Stimulated activated CD8-positive, alpha-beta memory T cell treated with anti-CD3 and anti-CD28 coated beads, Interleukin-15, amount 100 ng/mL, for 24 hours (primary cell): ENCODE data around the gene GATAD1.
"Not testable (repeated sequence)": the region's sequence is repeated elsewhere in the genome, so short reads cannot be mapped to it uniquely, and the experiment has no call there.

Source experiments
- DNase-seq: peaks from one replicate; pipeline ENCODE4 v3.0.0-alpha.2; 2020; ENCODE audit warnings: low read depth

The GATAD1 gene

DNA sequence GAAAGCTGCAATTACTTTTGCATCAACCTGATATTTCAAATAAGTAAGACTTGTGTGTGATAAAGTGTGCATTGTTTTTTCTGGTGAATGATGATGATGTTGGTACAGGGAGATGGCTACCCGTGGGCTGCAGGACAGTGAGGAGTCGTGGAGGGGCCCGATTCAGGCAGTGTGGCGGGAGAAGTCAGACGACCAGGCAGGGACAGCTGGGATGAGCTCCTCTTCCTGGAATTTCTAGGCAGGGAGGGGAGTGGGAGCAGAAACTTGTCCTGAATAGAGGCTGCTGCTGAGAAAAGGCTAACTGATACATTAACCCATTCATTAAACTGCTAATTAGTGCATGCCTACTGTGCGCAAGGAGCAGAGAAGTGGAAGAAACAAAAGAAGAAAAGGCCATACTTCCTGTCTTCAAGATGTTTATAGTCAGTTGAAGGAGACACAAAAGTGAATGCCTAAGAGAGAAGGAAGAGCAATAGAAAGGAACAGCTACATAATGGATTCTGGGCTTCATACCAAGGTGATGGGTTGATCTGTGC lies 9.3 kb upstream of the GATAD1 start:
- DNase-seq: no peak

DNA sequence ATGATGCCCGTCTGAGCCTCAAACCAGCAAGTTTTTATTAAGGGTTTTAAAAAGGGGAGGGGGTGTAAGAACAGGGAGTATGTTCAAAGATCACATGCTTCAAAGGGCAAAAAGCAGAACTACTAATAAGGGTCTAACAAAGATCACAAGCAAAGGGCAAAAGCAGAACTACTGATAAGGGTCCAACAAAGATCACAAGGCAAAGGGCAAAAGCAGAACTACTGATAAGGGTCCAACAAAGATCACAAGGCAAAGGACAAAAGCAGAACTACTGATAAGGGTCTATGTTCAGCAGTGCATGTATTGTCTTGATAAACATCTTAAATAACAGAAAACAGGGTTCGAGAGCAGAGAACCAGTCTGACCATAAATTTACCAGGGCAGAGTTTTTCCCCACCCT lies 4.6 kb upstream of the GATAD1 start:
- not testable (repeated sequence) for DNase-seq

DNA sequence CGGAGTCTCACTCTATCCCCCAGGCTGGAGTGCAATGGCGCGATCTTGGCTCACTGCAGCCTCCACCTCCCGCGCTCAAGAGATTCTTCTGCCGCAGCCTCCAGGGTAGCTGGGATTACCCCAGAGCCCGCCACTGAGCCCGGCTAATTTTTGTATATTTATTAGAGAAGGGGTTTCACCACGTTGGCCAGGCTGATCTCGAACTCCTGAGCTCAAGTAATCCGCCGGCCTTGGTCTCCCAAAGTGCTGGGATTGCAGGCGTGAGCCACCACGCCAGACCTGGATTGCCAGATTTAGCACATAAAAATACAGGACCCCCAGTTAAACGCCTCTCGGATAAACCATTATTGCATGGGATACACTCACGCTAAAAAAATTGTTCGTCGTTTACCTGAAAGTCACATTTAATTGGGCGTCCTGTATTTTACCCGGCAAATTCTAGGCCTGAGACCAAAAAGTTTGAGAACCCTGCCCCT lies 375 bp upstream of the GATAD1 start:
- no peak for DNase-seq

DNA sequence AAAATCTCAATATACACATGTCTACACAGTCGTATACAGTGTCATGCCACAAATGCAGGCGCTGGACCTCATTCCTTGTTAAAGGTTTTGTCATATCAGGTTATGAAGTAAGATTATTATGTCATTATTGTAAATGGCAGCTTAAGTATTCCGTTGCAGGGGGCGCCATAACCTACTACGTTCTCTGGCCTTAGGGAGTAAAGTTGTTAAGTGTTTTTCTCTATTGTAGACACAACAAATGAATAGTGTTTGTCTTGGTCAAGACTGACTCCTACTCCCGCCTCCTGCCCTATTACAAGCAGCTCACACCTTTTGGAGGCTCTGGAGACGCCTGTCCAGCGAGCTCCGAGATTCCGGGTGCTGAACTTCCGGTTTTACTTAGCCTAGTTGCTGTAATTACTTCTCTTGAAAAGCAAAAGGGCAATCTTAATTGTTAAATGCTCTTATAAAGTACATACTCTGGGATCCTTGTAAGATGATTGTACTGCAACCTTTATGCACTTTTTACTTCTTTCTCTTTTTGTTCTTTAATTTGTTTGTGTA lies 994 bp downstream of the GATAD1 start:
- peak; percentile 2 for DNase-seq

DNA sequence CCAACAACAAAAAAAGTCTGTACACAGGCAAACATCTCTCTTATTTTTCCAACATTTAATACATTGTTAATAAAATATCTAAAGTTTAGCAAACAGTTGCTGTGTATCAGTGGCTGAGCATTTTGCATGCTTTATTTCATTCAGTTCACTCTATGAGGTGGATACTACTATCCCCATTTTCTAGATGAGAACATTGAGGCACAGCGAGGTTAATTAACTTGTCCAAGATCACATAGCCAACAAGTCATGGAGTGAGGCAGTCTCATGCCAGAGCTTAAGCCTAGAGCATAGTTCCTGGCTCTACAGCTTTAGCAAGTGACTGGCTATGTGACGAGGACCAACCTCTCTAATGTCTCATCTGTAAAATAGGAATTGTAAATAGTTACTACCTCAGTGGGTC lies 4.4 kb downstream of the GATAD1 start:
- DNase-seq: no peak

DNA sequence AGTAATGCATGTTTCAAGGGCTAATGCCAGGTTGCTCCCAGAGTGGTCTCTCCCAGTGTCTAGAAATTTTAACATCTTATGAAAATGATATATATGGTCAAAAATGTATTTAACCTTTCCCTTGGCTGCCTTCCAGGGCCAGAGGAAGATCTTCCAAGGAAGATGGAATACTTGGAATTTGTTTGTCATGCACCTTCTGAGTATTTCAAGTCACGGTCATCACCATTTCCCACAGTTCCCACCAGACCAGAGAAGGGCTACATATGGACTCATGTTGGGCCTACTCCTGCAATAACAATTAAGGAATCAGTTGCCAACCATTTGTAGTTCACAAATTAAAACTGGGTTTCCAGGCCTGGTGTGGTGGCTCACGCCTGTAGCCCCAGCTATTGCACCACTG lies 9.0 kb downstream of the GATAD1 start:
- DNase-seq: no peak

DNA sequence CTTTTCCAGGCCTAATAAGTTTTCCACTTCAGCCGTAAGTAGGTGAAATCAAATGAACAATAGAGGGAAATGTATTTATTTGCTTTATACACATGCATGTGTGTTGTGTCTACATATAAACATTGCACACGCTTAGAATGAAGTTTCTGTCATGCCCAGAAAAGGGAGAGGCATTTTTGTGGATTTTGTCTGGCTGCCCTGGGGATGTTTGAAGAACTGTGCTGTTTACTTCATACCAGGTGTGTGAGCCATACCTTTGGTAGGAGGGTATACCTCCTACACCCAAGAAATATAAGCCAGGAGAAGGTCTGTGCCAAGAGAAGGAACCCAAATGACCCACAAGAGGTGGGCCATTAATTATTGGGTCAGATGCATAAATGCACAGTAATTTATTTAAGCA lies 12.8 kb downstream of the GATAD1 start:
- DNase-seq: no peak

DNA sequence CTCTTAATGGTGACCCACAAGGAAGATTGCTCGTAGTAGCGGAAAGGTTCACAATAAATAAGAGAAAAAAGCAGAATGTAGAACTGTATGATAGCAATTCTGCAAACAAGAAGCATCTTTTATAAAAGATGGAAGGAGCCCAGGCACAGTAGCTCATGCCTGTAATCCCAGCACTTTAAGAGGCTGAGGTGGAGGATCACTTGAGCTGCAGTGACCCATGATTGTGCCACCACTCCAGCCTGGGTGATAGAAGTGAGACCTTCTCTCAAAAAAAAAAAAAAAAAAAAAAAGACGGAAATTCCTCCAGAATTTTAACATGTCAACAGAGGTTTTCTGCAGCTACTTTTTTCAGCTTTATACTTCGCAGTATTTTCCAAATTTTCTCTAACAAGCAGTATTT lies 13.2 kb downstream of the GATAD1 start:
- DNase-seq: no peak

DNA sequence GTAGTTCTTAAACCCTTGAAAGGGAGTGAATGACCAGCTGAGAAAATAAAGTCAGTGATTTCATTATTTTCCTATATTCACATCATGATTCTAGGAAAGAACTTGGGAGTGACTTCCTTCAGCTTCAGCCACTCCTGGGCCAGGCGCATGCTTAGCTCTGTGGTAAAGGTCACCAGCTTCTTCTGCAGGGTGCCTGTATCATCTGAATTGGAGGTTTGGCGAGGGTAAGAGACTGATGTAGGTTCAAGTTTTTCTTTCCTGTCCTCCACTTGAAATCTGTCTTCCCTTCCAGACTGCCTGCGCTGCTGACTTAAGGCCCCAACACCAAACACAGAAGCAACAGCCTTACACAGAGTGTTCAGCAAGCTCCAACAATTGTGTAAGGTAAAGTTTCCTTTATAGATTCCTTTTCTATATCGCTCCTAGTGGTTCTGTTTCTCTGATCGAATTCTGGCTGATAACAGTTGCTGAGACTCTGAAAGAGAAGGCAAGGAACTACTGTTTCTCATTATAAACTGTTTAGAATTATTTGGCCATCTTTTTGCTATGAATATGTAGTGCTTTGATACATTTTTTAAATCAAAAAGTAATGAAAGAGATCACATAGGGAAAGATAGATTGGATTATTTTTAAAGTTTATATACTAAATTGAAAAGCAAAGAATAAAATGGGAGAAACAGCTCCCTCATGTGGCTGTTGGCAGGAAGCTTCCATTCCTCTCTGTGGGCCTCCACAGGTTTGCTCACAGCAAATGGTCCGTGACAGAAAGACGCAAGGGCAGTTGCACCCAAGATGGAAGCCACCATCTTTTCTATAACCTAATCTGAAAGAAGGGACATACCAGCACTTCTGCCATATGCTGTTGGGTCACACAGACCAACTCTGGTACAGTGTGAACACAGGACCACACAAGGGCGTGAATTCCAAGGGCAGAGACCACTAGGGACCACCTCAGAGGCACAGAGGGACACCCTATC lies 14.0 kb downstream of the GATAD1 start:
- DNase-seq: no peak

DNA sequence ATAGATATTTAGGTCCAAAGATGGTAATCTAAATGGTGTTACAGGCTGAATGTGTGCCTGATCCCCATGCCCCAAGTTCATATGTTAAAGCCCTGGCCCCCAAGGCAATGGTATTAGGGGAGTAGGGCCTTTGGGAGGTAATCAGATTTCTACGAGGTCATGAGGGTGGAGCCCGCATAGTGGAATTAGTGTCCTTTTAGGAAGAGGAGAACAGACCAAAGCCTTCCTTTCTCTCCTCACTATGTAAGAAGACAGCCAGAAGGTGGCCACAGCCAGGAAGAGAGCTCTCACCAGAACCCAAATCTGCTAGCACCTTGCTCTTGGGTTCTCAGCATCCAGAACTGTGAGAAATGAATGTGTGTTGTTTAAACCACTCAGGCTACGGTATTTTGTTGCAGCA lies 15.3 kb downstream of the GATAD1 start:
- no peak for DNase-seq

DNA sequence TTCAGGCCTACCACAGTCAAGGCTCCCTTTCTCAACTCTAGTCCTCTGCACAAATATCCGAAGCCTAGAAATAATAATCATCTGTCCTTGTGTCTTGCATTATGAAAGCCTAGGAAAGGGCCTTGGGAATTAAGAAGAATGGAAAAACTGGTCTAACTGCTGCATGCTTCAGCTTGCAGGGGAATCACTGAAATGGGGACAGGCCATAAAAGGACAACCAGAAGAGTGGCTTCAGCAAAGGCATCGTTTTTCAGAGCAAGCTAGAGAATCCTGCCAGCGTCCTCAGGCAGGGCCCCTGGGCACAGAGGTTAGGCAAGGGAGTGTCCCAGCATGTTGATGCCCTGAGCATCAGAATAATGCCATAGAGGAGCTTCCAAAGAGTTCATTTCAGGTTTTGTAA lies 17.2 kb downstream of the GATAD1 start:
- no peak for DNase-seq

DNA sequence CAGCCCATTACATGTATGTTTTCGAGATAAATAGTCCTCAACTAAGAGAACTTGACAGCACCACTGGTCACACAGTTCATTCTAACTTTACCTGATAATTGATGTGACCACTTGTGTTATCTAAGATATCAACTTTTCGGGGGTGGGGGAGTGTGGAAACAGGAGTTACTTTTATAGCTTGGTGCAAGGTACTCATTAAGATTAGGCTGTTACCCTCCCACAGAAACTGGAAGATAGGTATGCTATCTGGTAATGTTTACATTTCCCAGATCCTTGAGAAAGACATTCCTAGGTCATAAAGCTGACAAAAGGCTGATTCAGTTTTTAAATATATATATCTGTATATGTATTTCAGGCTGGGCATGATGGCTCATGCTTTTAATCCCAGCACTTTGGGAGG lies 19.4 kb downstream of the GATAD1 start:
- no peak for DNase-seq

DNA sequence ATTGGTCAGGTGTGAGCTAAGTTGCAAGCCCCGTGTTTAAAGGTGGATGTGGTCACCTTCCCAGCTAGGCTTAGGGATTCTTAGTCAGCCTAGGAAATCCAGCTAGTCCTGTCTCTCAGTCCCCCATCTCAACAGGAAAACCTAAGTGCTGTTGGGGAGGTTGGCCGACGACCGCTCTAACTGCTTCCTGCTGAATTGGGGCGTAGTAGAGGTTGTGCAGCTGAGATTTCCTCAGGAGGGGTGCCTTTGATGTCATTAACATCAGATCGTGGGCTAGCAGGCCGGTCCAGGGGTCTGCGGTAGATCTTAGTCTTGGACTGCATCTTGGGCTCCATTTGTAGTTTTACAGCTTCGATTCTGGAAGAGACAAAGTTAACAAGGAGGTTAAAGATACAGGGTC lies 21.3 kb downstream of the GATAD1 start:
- not testable (repeated sequence) for DNase-seq

DNA sequence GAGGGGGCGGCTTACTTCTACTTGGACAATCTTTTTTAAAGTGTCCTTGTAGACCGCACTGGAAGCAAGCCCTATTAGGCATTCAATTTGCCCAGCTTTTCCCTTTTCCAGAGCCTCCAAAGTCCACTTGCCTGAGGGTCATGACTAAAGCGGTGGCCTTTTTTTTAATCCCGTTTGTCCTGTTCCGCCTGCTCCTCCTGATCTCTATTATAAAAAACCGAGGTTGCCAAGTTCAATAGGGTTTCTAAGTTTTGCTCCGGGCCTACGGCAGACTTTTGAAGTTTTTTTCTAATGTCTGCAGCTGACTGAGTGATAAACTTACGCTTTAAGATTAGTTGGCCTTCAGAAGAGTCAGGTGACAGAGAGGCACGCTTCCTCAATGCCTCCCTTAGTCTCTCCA lies 26.7 kb downstream of the GATAD1 start:
- not testable (repeated sequence) for DNase-seq

DNA sequence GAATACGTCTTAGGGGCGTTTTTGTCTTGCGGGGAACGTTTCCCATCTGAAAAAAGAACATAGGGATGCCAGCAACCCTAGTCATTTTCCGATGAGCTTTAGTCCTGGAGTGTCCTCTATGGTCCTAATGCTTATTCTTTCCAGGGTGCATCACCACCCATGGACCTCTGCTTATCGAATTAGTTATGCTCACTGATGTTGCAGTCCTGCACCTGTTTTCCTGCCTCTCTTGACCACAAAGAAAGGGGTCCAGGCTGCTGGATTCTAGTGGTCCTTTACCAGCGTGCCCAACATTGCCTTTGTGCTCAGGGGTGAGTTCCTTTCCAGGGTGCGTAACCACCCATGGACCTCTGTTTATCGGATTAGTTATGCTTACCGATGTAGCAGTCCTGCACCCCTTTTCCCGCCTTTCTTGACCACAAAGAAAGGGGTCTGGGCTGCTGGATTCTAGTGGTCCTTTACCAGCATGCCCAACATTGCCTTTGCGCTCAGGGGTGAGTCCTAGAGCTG lies 28.0 kb downstream of the GATAD1 start:
- DNase-seq: not testable (repeated sequence)

DNA sequence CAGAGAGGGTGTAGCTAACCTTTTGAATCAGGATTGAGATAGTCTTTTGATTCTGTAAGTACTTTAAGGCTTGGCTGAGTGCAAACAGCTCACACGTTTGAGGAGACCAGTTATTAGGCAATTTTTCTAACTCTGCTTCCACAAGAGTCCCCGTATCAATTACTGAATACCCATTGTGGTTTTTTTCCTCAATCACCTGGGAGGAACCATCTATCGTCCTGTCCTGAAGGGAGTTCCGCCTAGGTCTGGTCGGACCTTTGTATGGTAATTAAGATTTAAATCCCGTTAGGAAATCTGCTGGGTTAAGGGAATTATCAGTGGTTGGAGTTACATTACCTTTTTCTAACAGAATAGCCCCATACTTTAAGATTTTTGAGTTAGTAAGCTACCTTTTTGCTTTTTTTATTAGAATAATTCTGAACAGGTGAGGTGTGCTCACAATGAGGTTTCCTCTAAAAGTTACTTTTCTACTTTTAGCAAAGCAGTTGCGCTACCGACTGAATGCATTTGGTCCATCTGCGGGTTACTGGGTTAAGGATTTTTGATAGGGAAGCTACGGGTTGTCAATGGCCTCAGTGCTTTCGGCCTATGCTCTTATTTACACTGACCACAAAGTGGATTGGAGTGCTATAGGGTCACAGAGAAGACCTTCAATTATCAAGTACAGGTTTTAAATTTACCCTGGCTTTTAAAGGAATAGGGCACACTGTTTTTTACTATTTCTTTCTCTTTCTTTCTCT lies 28.7 kb downstream of the GATAD1 start:
- not testable (repeated sequence) for DNase-seq

DNA sequence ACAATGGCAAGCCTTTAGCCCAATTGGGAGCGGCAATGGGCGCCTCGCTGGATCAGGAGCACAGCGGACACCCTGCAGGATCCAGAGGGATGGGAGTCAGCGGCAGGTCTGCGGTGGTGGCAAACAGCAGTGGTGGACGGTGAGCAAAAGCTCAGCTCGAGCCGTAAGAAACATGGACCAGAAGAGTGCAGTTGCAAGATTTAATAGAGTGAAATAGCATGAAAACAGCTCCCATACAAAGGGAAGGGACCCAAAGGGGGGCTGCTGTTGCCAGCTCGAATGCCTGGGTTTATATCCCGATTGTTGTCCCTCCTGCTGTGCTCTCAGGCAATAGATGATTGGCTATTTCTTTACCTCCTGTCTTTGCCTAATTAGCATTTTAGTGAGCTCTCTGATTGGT lies 30.4 kb downstream of the GATAD1 start, which contains the start of gene ERVW-1:
TSS of gene ERVW-1 (minus strand) at position 266 of the 400 bp plus-strand sequence. CDS start 7,565 bp downstream, outside the sequence.
- DNase-seq: not testable (repeated sequence)

DNA sequence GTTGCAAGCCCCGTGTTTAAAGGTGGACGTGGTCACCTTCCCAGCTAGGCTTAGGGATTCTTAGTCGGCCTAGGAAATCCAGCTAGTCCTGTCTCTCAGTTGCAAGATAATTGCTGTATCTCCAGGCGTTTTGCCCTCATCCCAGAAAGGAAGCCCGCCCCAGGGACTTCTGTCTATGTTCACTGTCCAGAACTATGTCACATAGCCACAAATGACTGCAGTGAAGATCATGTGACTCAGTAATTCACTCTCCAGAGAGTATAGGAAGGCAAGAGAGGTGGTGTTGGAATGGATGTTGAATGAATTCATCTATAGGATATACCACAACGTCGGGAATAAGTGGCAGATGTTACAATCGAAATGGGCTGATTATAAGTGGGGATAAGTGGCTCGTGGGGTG lies 30.8 kb downstream of the GATAD1 start:
- no peak for DNase-seq

DNA sequence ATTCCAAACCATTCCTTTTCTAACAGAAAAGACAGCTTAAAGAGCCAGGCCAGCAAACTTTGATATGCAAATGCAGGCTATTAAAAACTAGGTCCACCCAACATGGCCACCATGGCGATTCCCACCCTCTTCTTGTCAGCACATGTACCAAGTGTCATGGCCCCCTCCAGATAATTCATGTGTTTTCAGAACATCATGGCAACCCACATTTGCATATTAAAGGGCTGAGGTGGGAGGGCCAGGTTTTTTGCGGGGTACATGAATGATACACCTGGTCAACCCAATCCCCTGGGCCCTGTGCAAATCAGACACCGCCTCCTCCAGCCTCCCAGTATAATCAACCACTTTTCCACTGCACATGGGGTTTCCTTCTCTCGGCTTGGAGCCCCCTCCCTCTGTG lies 31.4 kb downstream of the GATAD1 start:
- no peak for DNase-seq

DNA sequence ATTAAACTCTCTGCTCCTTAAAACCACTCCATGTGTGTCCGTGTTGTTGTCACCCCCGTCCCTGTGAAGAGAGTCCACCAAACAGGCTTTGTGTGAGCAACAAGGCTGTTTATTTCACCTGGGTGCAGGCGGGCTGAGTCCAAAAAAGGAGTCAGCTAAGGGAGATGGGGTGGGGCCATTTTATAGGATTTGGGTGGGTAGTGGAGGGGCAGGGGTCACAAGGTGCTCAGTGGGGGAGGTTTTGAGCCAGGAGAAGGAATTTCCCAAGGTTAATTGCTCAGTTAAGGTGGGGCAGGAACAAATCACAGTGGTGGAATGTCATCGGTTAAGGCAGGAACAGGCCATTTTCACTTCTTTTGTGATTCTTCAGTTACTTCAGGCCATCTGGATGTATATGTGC lies 31.9 kb downstream of the GATAD1 start:
- not testable (repeated sequence) for DNase-seq

DNA sequence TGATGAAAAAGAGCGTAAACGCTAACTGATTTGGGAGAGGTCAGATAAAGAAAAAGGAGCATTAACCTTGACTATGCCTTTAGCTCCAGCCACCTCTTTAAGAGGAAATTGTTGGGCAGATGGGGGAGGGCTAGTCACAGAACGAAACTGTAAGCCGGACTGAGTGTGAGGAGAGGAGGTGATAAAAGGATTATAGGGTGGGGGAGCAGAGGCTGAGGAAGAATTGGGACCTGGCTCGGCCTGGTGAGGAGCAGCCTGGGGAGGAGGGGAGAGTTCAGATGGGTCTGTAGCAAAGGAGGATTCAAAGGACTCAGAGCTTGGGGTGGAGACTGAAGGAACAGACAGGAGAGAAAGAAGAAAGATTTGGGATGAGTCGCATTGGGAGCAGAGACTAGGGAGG lies 36.3 kb downstream of the GATAD1 start:
- not testable (repeated sequence) for DNase-seq

DNA sequence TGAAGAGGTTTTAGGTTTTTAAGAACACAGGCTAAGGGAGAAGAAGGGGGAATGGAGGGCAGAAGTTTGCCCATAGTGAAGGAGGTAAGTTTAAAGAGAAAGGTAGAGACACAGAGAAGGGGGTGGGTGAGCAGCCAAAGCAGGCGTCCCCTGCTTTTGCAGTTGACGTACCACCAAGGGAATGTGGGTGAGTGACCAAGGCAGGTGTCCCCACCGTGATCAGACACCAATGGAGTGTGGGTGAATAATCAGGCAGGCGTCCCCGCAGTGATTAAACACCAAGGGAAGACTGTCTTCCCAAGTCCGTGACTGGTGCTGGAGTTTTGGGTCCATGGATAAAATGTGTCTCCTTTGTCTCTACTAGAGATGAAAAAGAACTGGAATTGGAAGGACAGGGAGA lies 36.9 kb downstream of the GATAD1 start:
- not testable (repeated sequence) for DNase-seq
